GM19099 (cell line): ENCODE data around the gene MRC1.

Experiments used
- POLR2A ChIP-seq: IDR thresholded peaks from 3 replicates; pipeline ENCODE4 v1.6.1; 2011; ENCODE audit warnings: low read depth; ENCODE audit not compliant: insufficient read length; ENCODE audit errors: extremely low read depth

The MRC1 gene

GRCh38 chr10:17861760-17862159 lies 52.6 kb downstream of the MRC1 start:
- no peak for TF ChIP-seq POLR2A

- TF ChIP-seq POLR2A: no peak
These were observed 56.2 kb downstream of the MRC1 start for GRCh38 chr10:17865351-17865750.

- TF ChIP-seq POLR2A: no peak
These were observed 57.2 kb downstream of the MRC1 start for GRCh38 chr10:17866346-17866745.

- no peak for TF ChIP-seq POLR2A
These were observed 57.9 kb downstream of the MRC1 start for GRCh38 chr10:17867056-17867455.

GRCh38 chr10:17871036-17871435 lies 61.9 kb downstream of the MRC1 start:
- TF ChIP-seq POLR2A: no peak

- TF ChIP-seq POLR2A: no peak
These were observed 63.3 kb downstream of the MRC1 start for GRCh38 chr10:17872191-17873091.

GRCh38 chr10:17873946-17874345 lies 64.8 kb downstream of the MRC1 start:
- no peak for TF ChIP-seq POLR2A

- TF ChIP-seq POLR2A: no peak
These were observed 68.0 kb downstream of the MRC1 start for GRCh38 chr10:17877121-17877520.

- no peak for TF ChIP-seq POLR2A
These were observed 69.7 kb downstream of the MRC1 start for GRCh38 chr10:17878896-17879295.

- no peak for TF ChIP-seq POLR2A
These were observed 71.5 kb downstream of the MRC1 start for GRCh38 chr10:17880601-17881000.

GRCh38 chr10:17882557-17882956 lies 73.4 kb downstream of the MRC1 start:
- TF ChIP-seq POLR2A: no peak

GRCh38 chr10:17883621-17884020 lies 74.5 kb downstream of the MRC1 start:
- TF ChIP-seq POLR2A: no peak

GRCh38 chr10:17888189-17888588 lies 79.0 kb downstream of the MRC1 start:
- no peak for TF ChIP-seq POLR2A

GRCh38 chr10:17891435-17891834 lies 82.3 kb downstream of the MRC1 start:
- no peak for TF ChIP-seq POLR2A

GRCh38 chr10:17904564-17904963 lies 95.4 kb downstream of the MRC1 start:
- TF ChIP-seq POLR2A: no peak

- TF ChIP-seq POLR2A: no peak
These were observed 96.3 kb downstream of the MRC1 start for GRCh38 chr10:17905491-17905890.

GRCh38 chr10:17906002-17906401 lies 96.9 kb downstream of the MRC1 start:
- no peak for TF ChIP-seq POLR2A
